NCI-H1092 (cell line): ENCODE results near the gene YES1.

ENCODE experiments used
- DNase-seq: peaks from one replicate; lab custom pipeline; 2025; lab: John Stamatoyannopoulos, UW

YES1 gene

GRCh38 chr18:811892-812375 is at the start of gene YES1:
YES1 (minus strand) TSS chr18:812242; CDS start chr18:756827, 55,415 bp downstream.
- no peak for DNase-seq

GRCh38 chr18:857986-858385 is 45.9 kb upstream of the YES1 start:
- DNase-seq: no peak

- DNase-seq: no peak
Measured at GRCh38 chr18:853471-853870, 41.4 kb upstream of the YES1 start.

GRCh38 chr18:850960-851359 is 38.9 kb upstream of the YES1 start:
- no peak for DNase-seq

- no peak for DNase-seq
Measured at GRCh38 chr18:849021-849420, 37.0 kb upstream of the YES1 start.

GRCh38 chr18:848062-848861 is 36.2 kb upstream of the YES1 start:
- DNase-seq: no peak

- no peak for DNase-seq
Measured at GRCh38 chr18:845152-845819, 33.2 kb upstream of the YES1 start.

- no peak for DNase-seq
Measured at GRCh38 chr18:841647-842370, 29.8 kb upstream of the YES1 start.

- DNase-seq: no peak
Measured at GRCh38 chr18:840516-840915, 28.5 kb upstream of the YES1 start.

- no peak for DNase-seq
Measured at GRCh38 chr18:840023-840408, 28.0 kb upstream of the YES1 start.

- DNase-seq: peak; percentile 63
Measured at GRCh38 chr18:839224-840022, 27.4 kb upstream of the YES1 start.

- DNase-seq: no peak
Measured at GRCh38 chr18:837922-838321, 25.9 kb upstream of the YES1 start.

- DNase-seq: no peak
Measured at GRCh38 chr18:834082-834720, 22.2 kb upstream of the YES1 start.

GRCh38 chr18:833197-833596 is 21.2 kb upstream of the YES1 start:
- no peak for DNase-seq

GRCh38 chr18:832085-832681 is 20.1 kb upstream of the YES1 start:
- DNase-seq: no peak

- no peak for DNase-seq
Measured at GRCh38 chr18:830315-830901, 18.4 kb upstream of the YES1 start.

- DNase-seq: no peak
Measured at GRCh38 chr18:829432-829831, 17.4 kb upstream of the YES1 start.

GRCh38 chr18:827093-827677 is 15.1 kb upstream of the YES1 start:
- DNase-seq: no peak

- DNase-seq: no peak
Measured at GRCh38 chr18:825891-826585, 14.0 kb upstream of the YES1 start.

GRCh38 chr18:824179-824578 is 12.1 kb upstream of the YES1 start:
- DNase-seq: no peak
